Common myeloid progenitor, CD34-positive (primary cell): ENCODE results near the gene CLEC16A.
A peak's percentile ranks its signal among the peaks of the same experiment; 100 is the strongest.

Experiments used
- CTCF ChIA-PET: fragments of 350-600 bp; sonication (Branson Sonifier 250); formaldehyde crosslinking; loops from one replicate; lab custom pipeline; 2021; ENCODE audit warnings: antibody characterized with exemption; lab: Charles Lee
- POLR2A ChIA-PET: fragments of 350-600 bp; sonication (Branson Sonifier 250); formaldehyde crosslinking; loops from one replicate; lab custom pipeline; 2021; ENCODE audit warnings: antibody characterized with exemption; lab: Charles Lee
- DNase-seq, 3 donors: peaks; one replicate each; pipeline versions ENCODE4 v3.0.0 to v3.0.0-alpha.2; 2013
- H3K27ac ChIP-seq, 2 experiments: 1 replicate in 1 of 2; 2 replicates in 1 of 2; pipeline ENCODE4 v1.7.0; 2013; ENCODE audit warnings: inconsistent platforms in 2 of 2, low read length in 2 of 2, mild to moderate bottlenecking in 2 of 2, low read depth in 1 of 2, moderate library complexity in 1 of 2; ENCODE audit not compliant: severe bottlenecking in 2 of 2, insufficient read depth in 1 of 2, poor library complexity in 1 of 2
- H3K27me3 ChIP-seq, 5 experiments: replicated peaks in 2 of 5; 1 replicate in 3 of 5; 2 replicates in 2 of 5; pipeline versions ENCODE4 v1.6.1 to v1.7.0; 2013; ENCODE audit warnings: low read length in 4 of 5, mild to moderate bottlenecking in 2 of 5, moderate library complexity in 2 of 5, inconsistent platforms in 1 of 5; ENCODE audit not compliant: insufficient read depth in 5 of 5, control insufficient read depth in 4 of 5
- H3K36me3 ChIP-seq, 4 experiments: 1 replicate in 2 of 4; 2 replicates in 2 of 4; pipeline versions ENCODE4 v1.6.1 to v1.7.0; 2013; ENCODE audit warnings: low read length in 3 of 4, control low read depth in 1 of 4, mild to moderate bottlenecking in 1 of 4; ENCODE audit not compliant: control insufficient read depth in 4 of 4, insufficient read depth in 4 of 4
- H3K4me1 ChIP-seq, 4 experiments: 1 replicate in 3 of 4; 2 replicates in 1 of 4; pipeline versions ENCODE4 v1.6.1 to v1.7.1; 2013; ENCODE audit warnings: low read length in 3 of 4, mild to moderate bottlenecking in 3 of 4, control low read depth in 1 of 4, inconsistent platforms in 1 of 4, moderate library complexity in 1 of 4; ENCODE audit not compliant: control insufficient read depth in 4 of 4, insufficient read depth in 4 of 4; ENCODE audit errors: control extremely low read depth in 1 of 4
- H3K4me3 ChIP-seq, 7 experiments: 1 replicate in 4 of 7; 2 replicates in 3 of 7; pipeline versions ENCODE4 v1.5.1 to v1.7.0; 2013; ENCODE audit warnings: mild to moderate bottlenecking in 7 of 7, low read length in 6 of 7, moderate library complexity in 6 of 7, inconsistent platforms in 2 of 7, low read depth in 2 of 7, control low read depth in 1 of 7; ENCODE audit not compliant: insufficient read depth in 4 of 7, control insufficient read depth in 1 of 7; ENCODE audit errors: extremely low read depth in 1 of 7
- H3K9me3 ChIP-seq, 5 experiments: 1 replicate in 4 of 5; 2 replicates in 1 of 5; pipeline versions ENCODE4 v1.6.1 to v1.7.1; 2013; ENCODE audit warnings: low read length in 4 of 5, mild to moderate bottlenecking in 2 of 5, inconsistent platforms in 1 of 5, low read depth in 1 of 5, moderate library complexity in 1 of 5; ENCODE audit not compliant: control insufficient read depth in 4 of 5, insufficient read depth in 2 of 5; ENCODE audit errors: control extremely low read depth in 1 of 5
- WGBS: methylation state at CpG from one replicate; pipeline ENCODE4 v1.1.5; 2013; ENCODE audit not compliant: insufficient coverage; 5-methylcytosine and 5-hydroxymethylcytosine counted together

CLEC16A gene

DNA sequence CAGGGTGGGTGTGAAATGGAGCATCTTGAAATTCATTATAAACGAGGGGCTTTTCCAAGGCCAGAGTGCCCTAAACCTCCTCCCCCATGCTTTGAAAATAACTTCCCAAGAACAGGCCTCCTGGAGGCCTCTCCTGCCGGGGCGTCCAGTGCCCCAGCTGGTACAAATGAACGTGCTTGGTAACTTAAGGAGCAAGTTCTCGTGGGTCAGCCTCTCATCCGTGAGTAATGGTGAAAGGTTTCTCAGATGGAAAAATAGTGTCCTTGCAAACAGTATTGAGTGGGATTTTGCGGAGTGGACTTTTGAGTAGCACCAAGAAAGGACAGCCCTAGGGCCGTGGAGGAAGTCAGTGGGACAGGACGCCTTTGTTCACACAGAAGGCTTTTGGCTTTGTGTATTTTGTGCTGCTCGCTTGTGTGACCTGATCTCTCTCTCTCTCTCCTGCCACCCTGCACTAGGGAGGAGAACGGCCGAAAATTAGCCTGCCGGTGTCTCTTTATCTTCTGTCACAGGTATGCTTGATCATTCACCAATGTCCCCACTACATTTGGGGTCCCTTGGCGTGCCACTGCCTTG is 34.6 kb downstream of the CLEC16A start:
- no peaks in the 10 kb centered on the region for H3K9me3 ChIP-seq
- no peak overlapping the region for H3K4me3 ChIP-seq
- peaks cover 0 to 3% (median 0%) of the 10 kb centered on the region in 4 experiments for H3K4me1 ChIP-seq
- WGBS = 93% methylated on average over 8 of the region's 14 CpGs
- ChIA-PET POLR2A (no interaction called here), CTCF (interaction anchor here (0.9 to 1.0 kb wide), 2 partner anchors 8 to 380 kb away, joined by 3 to 4 read pairs; no protein-coding TSS in a partner anchor)
- no peak for DNase-seq
- H3K27ac ChIP-seq = no peak overlapping the region
- peaks cover 4 to 57% (median 40%) of the 10 kb centered on the region in 4 experiments for H3K36me3 ChIP-seq
- no peaks in the 10 kb centered on the region for H3K27me3 ChIP-seq

DNA sequence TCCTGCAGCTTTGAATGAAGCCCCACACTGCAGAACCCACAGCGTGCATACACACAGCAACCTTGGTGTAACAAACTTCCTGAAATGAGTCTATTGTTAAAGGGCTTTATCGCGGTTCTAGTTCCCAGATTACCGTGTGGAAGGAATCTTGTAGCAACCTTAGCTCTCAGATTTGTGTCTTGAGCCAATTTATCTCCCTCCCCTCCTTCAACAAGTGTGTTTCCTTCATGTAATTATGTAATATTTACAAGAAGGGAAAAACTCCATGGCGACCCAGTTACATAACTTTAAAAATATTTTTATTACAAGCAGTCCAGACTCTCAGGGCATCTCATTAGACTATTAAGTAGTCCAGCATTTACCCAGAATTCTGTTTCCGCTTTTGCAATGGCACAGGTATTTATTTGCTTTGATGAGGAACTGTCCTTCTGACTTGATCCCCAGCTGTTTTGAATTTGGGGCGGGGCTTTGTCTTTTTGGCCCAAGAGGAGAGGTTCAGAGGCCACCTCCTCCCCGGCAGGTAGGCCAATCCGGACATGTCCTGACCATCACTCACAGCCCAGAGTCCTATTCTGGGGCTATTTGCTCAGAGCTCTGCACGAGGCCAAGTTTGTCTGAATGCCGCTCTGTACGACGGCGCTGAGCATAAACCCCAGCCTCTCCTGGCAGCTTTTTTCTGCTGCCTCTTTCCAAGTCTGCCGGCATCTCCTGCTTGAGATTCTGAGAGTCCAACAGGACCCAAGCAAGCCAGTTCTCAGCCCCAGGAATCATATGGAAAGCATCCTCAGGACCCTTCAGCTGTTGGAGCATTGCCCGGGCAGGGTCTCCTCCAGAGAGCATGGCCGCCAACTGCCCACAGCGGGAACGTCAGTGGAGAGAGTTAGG is 35.6 kb downstream of the CLEC16A start:
- POLR2A ChIA-PET = interaction anchor here (1.3 kb wide), 1 partner anchor 276 kb away, joined by 3 read pairs; the partner anchor contains the start of gene SOCS1
- WGBS = 91% methylated on average over 14 of the region's 19 CpGs

GRCh38 chr16:10980813-10981212 is 36.4 kb downstream of the CLEC16A start:
- Histone ChIP-seq H3K27me3 (no peaks in the 10 kb centered on the region), H3K9me3 (no peaks in the 10 kb centered on the region), H3K4me3 (no peak overlapping the region), H3K4me1 (peaks cover 0 to 3% (median 0%) of the 10 kb centered on the region in 4 experiments), H3K27ac (no peak overlapping the region), H3K36me3 (peaks cover 7 to 59% (median 38%) of the 10 kb centered on the region in 4 experiments)
- no peak for DNase-seq
- WGBS = 100% methylated on average over 2 of the region's 3 CpGs
- POLR2A ChIA-PET = interaction anchor here (1.3 kb wide), 1 partner anchor 275 kb away, joined by 3 read pairs; the partner anchor contains the start of gene SOCS1
- CTCF ChIA-PET = interaction anchor here (1.3 to 1.7 kb wide), 3 partner anchors 13 to 277 kb away, joined by 3 to 4 read pairs (median 4); no protein-coding TSS in a partner anchor

More for the DNA sequence above, 35.6 kb downstream of the CLEC16A start:
- no peak for DNase-seq
- Histone ChIP-seq H3K27ac (no peak overlapping the region), H3K36me3 (peaks cover 7 to 55% (median 40%) of the 10 kb centered on the region in 4 experiments), H3K4me1 (peaks cover 0 to 3% (median 0%) of the 10 kb centered on the region in 4 experiments), H3K27me3 (no peaks in the 10 kb centered on the region), H3K4me3 (no peak overlapping the region), H3K9me3 (no peaks in the 10 kb centered on the region)
- CTCF ChIA-PET = interaction anchor here (0.7 to 1.7 kb wide), 5 partner anchors 9 to 278 kb away, joined by 3 to 4 read pairs (median 3); no protein-coding TSS in a partner anchor

- Histone ChIP-seq H3K4me1 (peaks cover 0 to 3% (median 0%) of the 10 kb centered on the region in 4 experiments), H3K27me3 (no peaks in the 10 kb centered on the region), H3K36me3 (peaks cover 5 to 56% (median 36%) of the 10 kb centered on the region in 4 experiments), H3K4me3 (no peak overlapping the region), H3K9me3 (no peaks in the 10 kb centered on the region), H3K27ac (no peak overlapping the region)
- 97% methylated on average over 4 of the region's 4 CpGs for WGBS
- POLR2A ChIA-PET = no interaction called here
- CTCF ChIA-PET = interaction anchor here (1.2 to 3.4 kb wide), 3 partner anchors 10 to 26 kb away, joined by 3 to 16 read pairs (median 9); no protein-coding TSS in a partner anchor
- DNase-seq = peak in 2 of 3 donors; percentile 50 to 51
Measured at GRCh38 chr16:10981697-10982216, 37.4 kb downstream of the CLEC16A start.

GRCh38 chr16:10982465-10983150 is 38.2 kb downstream of the CLEC16A start:
- Histone ChIP-seq H3K9me3 (no peaks in the 10 kb centered on the region), H3K27me3 (no peaks in the 10 kb centered on the region), H3K36me3 (peaks cover 5 to 50% (median 29%) of the 10 kb centered on the region in 4 experiments), H3K4me3 (no peak overlapping the region), H3K4me1 (peaks cover 5 to 11% (median 7%) of the 10 kb centered on the region in 4 experiments), H3K27ac (no peak overlapping the region)
- POLR2A ChIA-PET = no interaction called here
- CTCF ChIA-PET = interaction anchor here (0.9 to 3.4 kb wide), 8 partner anchors 10 to 389 kb away, joined by 3 to 16 read pairs (median 3); no protein-coding TSS in a partner anchor
- no peak for DNase-seq
- 97% methylated on average over 15 of the region's 15 CpGs for WGBS

GRCh38 chr16:10983159-10983558 is 38.8 kb downstream of the CLEC16A start:
- H3K9me3 ChIP-seq = no peaks in the 10 kb centered on the region
- CTCF ChIA-PET = interaction anchor here (0.9 to 3.4 kb wide), 9 partner anchors 11 to 388 kb away, joined by 3 to 16 read pairs (median 4); partner anchors contain the start of gene SOCS1
- no peaks in the 10 kb centered on the region for H3K27me3 ChIP-seq
- peaks cover 10 to 17% (median 13%) of the 10 kb centered on the region in 4 experiments for H3K4me1 ChIP-seq
- H3K4me3 ChIP-seq = no peak overlapping the region
- no peak overlapping the region for H3K27ac ChIP-seq
- DNase-seq = no peak
- 91% methylated on average over 5 of the region's 8 CpGs for WGBS
- H3K36me3 ChIP-seq = peaks cover 5 to 44% (median 24%) of the 10 kb centered on the region in 4 experiments
- POLR2A ChIA-PET = no interaction called here
